Skeletal muscle satellite cell (primary cell): ENCODE results near the gene MVB12B.
A peak's percentile ranks its signal among the peaks of the same experiment; 100 is the strongest.

ENCODE experiments used
- H3K27me3 ChIP-seq: 2 replicates; pipeline ENCODE4 v1.7.0; 2013; ENCODE audit warnings: low read length; ENCODE audit not compliant: control insufficient read depth, insufficient read depth
- H3K36me3 ChIP-seq: 2 replicates; pipeline ENCODE4 v1.7.0; 2013; ENCODE audit warnings: mild to moderate bottlenecking, control low read depth, low read length; ENCODE audit not compliant: insufficient read depth
- H3K4me1 ChIP-seq: 2 replicates; pipeline ENCODE4 v1.7.0; 2013; ENCODE audit warnings: low read length; ENCODE audit not compliant: control insufficient read depth, insufficient read depth
- H3K4me2 ChIP-seq: 2 replicates; pipeline ENCODE4 v1.7.0; 2013; ENCODE audit warnings: mild to moderate bottlenecking, low read length
- H3K4me3 ChIP-seq: 2 replicates; pipeline ENCODE4 v1.7.0; 2013; ENCODE audit warnings: low read length
- H3K9ac ChIP-seq: 2 replicates; pipeline ENCODE4 v1.7.0; 2013; ENCODE audit warnings: mild to moderate bottlenecking, low read depth, low read length, moderate library complexity
- H3K9me3 ChIP-seq: replicated peaks from 2 replicates; pipeline ENCODE4 v1.7.0; 2013; ENCODE audit warnings: mild to moderate bottlenecking, control low read depth, low read length

Gene MVB12B

GRCh38 chr9:126478216-126478981, 151.8 kb downstream of the MVB12B start:
- peaks cover 33% of the 10 kb centered on the region for H3K4me1 ChIP-seq

GRCh38 chr9:126479515-126479914, 152.9 kb downstream of the MVB12B start:
- no peak overlapping the region for H3K9ac ChIP-seq
- no peaks in the 10 kb centered on the region for H3K36me3 ChIP-seq
- H3K4me2 ChIP-seq, result no peak overlapping the region
- H3K27me3 ChIP-seq, result no peaks in the 10 kb centered on the region
- H3K4me1 ChIP-seq, result peaks cover 24% of the 10 kb centered on the region
- H3K4me3 ChIP-seq, result no peak overlapping the region
- H3K9me3 ChIP-seq, result no peaks in the 10 kb centered on the region

More at GRCh38 chr9:126478216-126478981, 151.8 kb downstream of the MVB12B start:
- no peaks in the 10 kb centered on the region for H3K9me3 ChIP-seq
- H3K4me2 ChIP-seq, result no peak overlapping the region
- no peak overlapping the region for H3K9ac ChIP-seq
- no peaks in the 10 kb centered on the region for H3K27me3 ChIP-seq
- no peaks in the 10 kb centered on the region for H3K36me3 ChIP-seq
- no peak overlapping the region for H3K4me3 ChIP-seq

- H3K4me2 ChIP-seq, result no peak overlapping the region
- peaks cover 12% of the 10 kb centered on the region for H3K4me1 ChIP-seq
- no peaks in the 10 kb centered on the region for H3K36me3 ChIP-seq
- H3K27me3 ChIP-seq, result no peaks in the 10 kb centered on the region
- H3K9ac ChIP-seq, result no peak overlapping the region
- no peak overlapping the region for H3K4me3 ChIP-seq
- H3K9me3 ChIP-seq, result no peaks in the 10 kb centered on the region
These were observed 154.2 kb downstream of the MVB12B start for GRCh38 chr9:126480813-126481212.

- Histone ChIP-seq H3K4me2 (peak overlapping the region; percentile 73), H3K36me3 (no peaks in the 10 kb centered on the region), H3K4me3 (no peak overlapping the region), H3K27me3 (no peaks in the 10 kb centered on the region), H3K9me3 (no peaks in the 10 kb centered on the region), H3K9ac (no peak overlapping the region), H3K4me1 (peaks cover 12% of the 10 kb centered on the region)
These were observed 155.2 kb downstream of the MVB12B start for GRCh38 chr9:126481862-126482261.

DNA sequence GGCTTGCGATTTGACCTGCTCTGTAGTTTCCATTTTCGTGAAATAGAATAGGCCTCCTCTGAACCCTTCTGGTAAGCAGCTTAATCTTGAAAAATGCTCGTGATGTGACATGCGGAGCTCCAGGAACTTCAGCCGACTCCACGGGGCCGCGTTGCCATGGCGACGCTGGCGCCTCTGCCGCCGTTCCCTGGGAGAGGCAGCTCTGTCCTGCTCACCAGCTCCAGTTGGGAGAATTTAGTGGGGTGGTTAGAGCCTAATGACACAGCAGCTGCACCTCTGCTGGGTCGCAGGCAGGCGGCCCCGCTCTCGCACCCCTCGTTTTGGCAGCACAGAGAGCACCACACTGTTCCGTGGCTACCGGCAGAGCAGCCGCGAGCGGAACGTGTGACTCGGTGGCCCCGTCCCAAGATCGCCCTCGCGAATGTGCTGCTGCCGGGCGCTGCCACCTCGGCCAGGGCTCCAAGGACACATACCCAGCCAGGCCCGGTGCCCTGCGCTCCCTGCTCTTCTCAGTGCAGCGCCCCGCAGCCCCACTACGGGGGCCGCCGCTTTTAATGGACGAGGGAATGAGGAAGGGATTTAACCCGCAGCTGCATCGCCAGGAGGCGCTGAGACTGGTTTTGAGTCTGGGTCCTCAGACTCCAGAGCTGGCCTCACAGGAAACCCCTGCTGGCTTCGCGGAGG, 155.9 kb downstream of the MVB12B start:
- H3K4me2 ChIP-seq, result peak overlapping the region; percentile 73
- H3K9me3 ChIP-seq, result no peaks in the 10 kb centered on the region
- no peaks in the 10 kb centered on the region for H3K27me3 ChIP-seq
- peaks cover 12% of the 10 kb centered on the region for H3K4me1 ChIP-seq
- peak overlapping the region; percentile 30 for H3K4me3 ChIP-seq
- no peaks in the 10 kb centered on the region for H3K36me3 ChIP-seq
- no peak overlapping the region for H3K9ac ChIP-seq

GRCh38 chr9:126483468-126484073, 156.9 kb downstream of the MVB12B start:
- H3K4me3 ChIP-seq, result no peak overlapping the region
- no peaks in the 10 kb centered on the region for H3K9me3 ChIP-seq
- no peak overlapping the region for H3K9ac ChIP-seq
- no peaks in the 10 kb centered on the region for H3K36me3 ChIP-seq
- no peak overlapping the region for H3K4me2 ChIP-seq
- peaks cover 12% of the 10 kb centered on the region for H3K4me1 ChIP-seq
- H3K27me3 ChIP-seq, result no peaks in the 10 kb centered on the region

GRCh38 chr9:126485662-126486061, 159.0 kb downstream of the MVB12B start:
- Histone ChIP-seq H3K27me3 (no peaks in the 10 kb centered on the region), H3K9ac (no peak overlapping the region), H3K4me3 (no peak overlapping the region), H3K4me1 (peaks cover 12% of the 10 kb centered on the region), H3K4me2 (no peak overlapping the region), H3K9me3 (no peaks in the 10 kb centered on the region), H3K36me3 (no peaks in the 10 kb centered on the region)

GRCh38 chr9:126486276-126486675, 159.6 kb downstream of the MVB12B start:
- Histone ChIP-seq H3K4me1 (peaks cover 12% of the 10 kb centered on the region), H3K4me2 (no peak overlapping the region), H3K36me3 (no peaks in the 10 kb centered on the region), H3K27me3 (no peaks in the 10 kb centered on the region), H3K9me3 (no peaks in the 10 kb centered on the region), H3K9ac (no peak overlapping the region), H3K4me3 (no peak overlapping the region)

- H3K4me1 ChIP-seq, result peaks cover under 1% of the 10 kb centered on the region
- no peak overlapping the region for H3K4me3 ChIP-seq
- no peak overlapping the region for H3K4me2 ChIP-seq
- H3K36me3 ChIP-seq, result no peaks in the 10 kb centered on the region
- H3K9me3 ChIP-seq, result no peaks in the 10 kb centered on the region
- H3K27me3 ChIP-seq, result no peaks in the 10 kb centered on the region
- H3K9ac ChIP-seq, result no peak overlapping the region
These were observed 161.2 kb downstream of the MVB12B start for GRCh38 chr9:126487856-126488255.

- H3K36me3 ChIP-seq, result no peaks in the 10 kb centered on the region
- no peaks in the 10 kb centered on the region for H3K27me3 ChIP-seq
- H3K9me3 ChIP-seq, result no peaks in the 10 kb centered on the region
- H3K4me1 ChIP-seq, result no peaks in the 10 kb centered on the region
- no peak overlapping the region for H3K4me3 ChIP-seq
- no peak overlapping the region for H3K9ac ChIP-seq
- H3K4me2 ChIP-seq, result no peak overlapping the region
These were observed 161.7 kb downstream of the MVB12B start for GRCh38 chr9:126488310-126488709.

- H3K4me3 ChIP-seq, result no peak overlapping the region
- H3K9me3 ChIP-seq, result no peaks in the 10 kb centered on the region
- H3K9ac ChIP-seq, result no peak overlapping the region
- no peaks in the 10 kb centered on the region for H3K36me3 ChIP-seq
- no peaks in the 10 kb centered on the region for H3K4me1 ChIP-seq
- H3K27me3 ChIP-seq, result no peaks in the 10 kb centered on the region
- H3K4me2 ChIP-seq, result no peak overlapping the region
These were observed 162.3 kb downstream of the MVB12B start for GRCh38 chr9:126488881-126489404.
